PC-3 (cell line): ENCODE results near the gene FAM171A1. TPM values are rescaled to one million over a fixed set of nuclear protein-coding genes. Genes with fewer than 3 reads are reported as not detected.

Source experiments
- ATAC-seq: fragments of 200-7000 bp; cut with Tn5 transposase; 2 replicates; pipeline ENCODE4 v1.9.1; 2020; ENCODE audit warnings: mild to moderate bottlenecking, moderate library complexity
- BruUV-seq: library from RNA; stranded (reverse); fragments of 400-500 nt; replicated peaks from 2 replicates; lab custom pipeline; 2021; lab: Mats Ljungman, UMichigan
- CTCF ChIA-PET: fragments of 300-600 bp; sonication (Branson Sonifier 250); formaldehyde crosslinking; loops from one replicate; lab custom pipeline; 2022; ENCODE audit warnings: antibody characterized with exemption; lab: Charles Lee
- POLR2A ChIA-PET: fragments of 300-600 bp; sonication (Branson Sonifier 250); formaldehyde crosslinking; loops from one replicate; lab custom pipeline; 2022; ENCODE audit warnings: antibody characterized with exemption; ENCODE audit not compliant: unreplicated experiment; lab: Charles Lee
- DNase-seq: peaks from one replicate; pipeline ENCODE4 v3.0.0-alpha.2; 2015
- H2AFZ ChIP-seq: fragments of 300-600 bp; sonication (generic); 2 replicates; pipeline ENCODE4 v1.6.0; 2016; ENCODE audit warnings: antibody characterized with exemption, low read length
- H3F3A ChIP-seq: fragments of 300-600 bp; sonication (generic); one replicate; pipeline ENCODE4 v1.6.0; 2017; ENCODE audit warnings: antibody characterized with exemption, low read length, control low read depth, mild to moderate bottlenecking; ENCODE audit not compliant: unreplicated experiment
- H3K27ac ChIP-seq: fragments of 300-600 bp; sonication (generic); 2 replicates; pipeline ENCODE4 v1.5.1; 2016; ENCODE audit warnings: mild to moderate bottlenecking, low read length
- H3K27me3 ChIP-seq: fragments of 300-600 bp; sonication (generic); 2 replicates; pipeline ENCODE4 v1.6.1; 2016; ENCODE audit warnings: low read length, mixed read lengths
- H3K36me3 ChIP-seq: fragments of 300-600 bp; sonication (generic); 2 replicates; pipeline ENCODE4 v1.6.1; 2016; ENCODE audit warnings: low read depth, mixed run types, low read length, mixed read lengths
- H3K4me1 ChIP-seq: fragments of 300-600 bp; sonication (generic); 2 replicates; pipeline ENCODE4 v1.5.1; 2016; ENCODE audit warnings: low read length; ENCODE audit not compliant: insufficient read depth
- H3K4me2 ChIP-seq: fragments of 300-600 bp; sonication (generic); 2 replicates; pipeline ENCODE4 v1.6.0; 2016; ENCODE audit warnings: low read length
- H3K4me3 ChIP-seq: fragments of 300-600 bp; sonication (generic); 2 replicates; pipeline ENCODE4 v1.5.1; 2016; ENCODE audit warnings: mild to moderate bottlenecking, low read length, mixed read lengths
- H3K79me2 ChIP-seq: fragments of 300-600 bp; sonication (generic); 2 replicates; pipeline ENCODE4 v1.6.1; 2017; ENCODE audit warnings: low read length, mixed read lengths
- H3K9ac ChIP-seq: fragments of 300-600 bp; sonication (generic); 2 replicates; pipeline ENCODE4 v1.6.0; 2016; ENCODE audit warnings: mild to moderate bottlenecking, low read length
- H3K9me2 ChIP-seq: fragments of 300-600 bp; sonication (generic); replicated peaks from 2 replicates; pipeline ENCODE4 v1.6.1; 2016; ENCODE audit warnings: mixed run types, low read length, mixed read lengths
- H3K9me3 ChIP-seq: fragments of 300-600 bp; sonication (generic); 2 replicates; pipeline ENCODE4 v1.6.1; 2016; ENCODE audit warnings: low read length, mixed read lengths
- H4K20me1 ChIP-seq: fragments of 300-600 bp; sonication (generic); 2 replicates; pipeline ENCODE4 v1.6.1; 2016; ENCODE audit warnings: low read length, mixed read lengths
- EZH2 ChIP-seq: fragments of 300-600 bp; sonication (generic); IDR thresholded peaks from one replicate; pipeline ENCODE4 v1.6.1; 2017; ENCODE audit warnings: antibody characterized with exemption, mild to moderate bottlenecking, low read length; ENCODE audit not compliant: unreplicated experiment
- EZH2phosphoT487 ChIP-seq: fragments of 300-600 bp; sonication (generic); IDR thresholded peaks from 2 replicates; pipeline ENCODE4 v1.6.1; 2018; ENCODE audit warnings: mild to moderate bottlenecking, antibody characterized with exemption, low read length, borderline replicate concordance
- intact Hi-C: fragments of 100-400 bp; cut with micrococcal nuclease; formaldehyde crosslinking; loops from 2 replicates; pipeline ENCODE4 v1.9.0; 2023
- total RNA-seq: library from RNA; depleted of rRNA; stranded (reverse); fragments of >200 nt; gene quantifications from 2 replicates; pipeline ENCODE4 v1.2.3, GENCODE V29; 2014; rRNA removed
- TF ChIP-seq, protein P1 (sequence below): fragments of 300-600 bp; sonication (generic); conservative IDR thresholded peaks from 2 replicates; pipeline ENCODE4 v1.5.1; 2017; ENCODE audit warnings: antibody characterized with exemption, low read depth, mild to moderate bottlenecking, low read length

The FAM171A1 gene
- total RNA-seq, 1 experiment from 2014 or later: 10.4 TPM

DNA sequence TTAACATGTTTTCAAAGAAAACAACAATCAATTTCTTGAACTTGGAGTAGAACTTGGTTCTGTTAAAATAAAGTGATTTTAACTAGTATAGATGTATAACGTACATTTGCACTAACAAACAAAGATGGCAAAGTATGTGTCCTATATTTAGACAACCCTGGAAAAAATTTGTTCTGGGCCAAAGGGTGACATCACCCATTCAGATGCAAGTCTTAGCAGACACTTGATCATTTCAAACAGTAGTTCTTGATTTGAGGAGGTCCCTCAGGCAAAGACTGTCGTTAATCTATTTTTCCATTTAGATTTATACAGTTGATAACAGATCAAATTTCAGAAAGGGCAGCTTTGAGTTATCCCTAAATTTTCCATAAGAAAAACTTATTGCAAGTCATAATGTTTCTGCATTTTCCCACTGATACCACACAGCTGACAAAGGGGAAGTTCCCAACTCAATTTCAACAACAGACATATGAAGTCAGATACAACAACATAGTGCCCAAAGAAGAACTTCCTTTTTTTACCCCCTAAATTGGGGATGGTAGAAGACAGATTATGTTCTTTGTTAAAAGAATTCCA, 207.7 kb downstream of the FAM171A1 start:
- Histone ChIP-seq H3K9me3 (no peaks in the 10 kb centered on the region), H3K4me3 (no peak overlapping the region)
- CTCF ChIA-PET: no interaction called here

More for the DNA sequence above, 207.7 kb downstream of the FAM171A1 start:
- H3F3A ChIP-seq: no peaks in the 10 kb centered on the region
- intact Hi-C loops: no loop called here
- no peaks in the 10 kb centered on the region for H3K27me3 ChIP-seq
- no TSS peak for BruUV-seq
- POLR2A ChIA-PET: no interaction called here
- no peak for DNase-seq
- TF ChIP-seq, protein P1, sequence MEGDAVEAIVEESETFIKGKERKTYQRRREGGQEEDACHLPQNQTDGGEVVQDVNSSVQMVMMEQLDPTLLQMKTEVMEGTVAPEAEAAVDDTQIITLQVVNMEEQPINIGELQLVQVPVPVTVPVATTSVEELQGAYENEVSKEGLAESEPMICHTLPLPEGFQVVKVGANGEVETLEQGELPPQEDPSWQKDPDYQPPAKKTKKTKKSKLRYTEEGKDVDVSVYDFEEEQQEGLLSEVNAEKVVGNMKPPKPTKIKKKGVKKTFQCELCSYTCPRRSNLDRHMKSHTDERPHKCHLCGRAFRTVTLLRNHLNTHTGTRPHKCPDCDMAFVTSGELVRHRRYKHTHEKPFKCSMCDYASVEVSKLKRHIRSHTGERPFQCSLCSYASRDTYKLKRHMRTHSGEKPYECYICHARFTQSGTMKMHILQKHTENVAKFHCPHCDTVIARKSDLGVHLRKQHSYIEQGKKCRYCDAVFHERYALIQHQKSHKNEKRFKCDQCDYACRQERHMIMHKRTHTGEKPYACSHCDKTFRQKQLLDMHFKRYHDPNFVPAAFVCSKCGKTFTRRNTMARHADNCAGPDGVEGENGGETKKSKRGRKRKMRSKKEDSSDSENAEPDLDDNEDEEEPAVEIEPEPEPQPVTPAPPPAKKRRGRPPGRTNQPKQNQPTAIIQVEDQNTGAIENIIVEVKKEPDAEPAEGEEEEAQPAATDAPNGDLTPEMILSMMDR: no peak
- no peak for TF ChIP-seq EZH2
- no peak for TF ChIP-seq EZH2phosphoT487
- H3K79me2 ChIP-seq: peaks cover 45% of the 10 kb centered on the region
- H3K27ac ChIP-seq: no peak overlapping the region
- no peak for ATAC-seq
- no peak overlapping the region for H3K9ac ChIP-seq
- no peaks in the 10 kb centered on the region for H3K36me3 ChIP-seq
- no peak overlapping the region for H3K4me2 ChIP-seq
- H4K20me1 ChIP-seq: peaks cover 4% of the 10 kb centered on the region; the same call in 1 of the 2 replicates
- H3K4me1 ChIP-seq: peaks cover 13% of the 10 kb centered on the region; the same call in 1 of the 2 replicates
- H2AFZ ChIP-seq: no peak overlapping the region
- no peaks in the 10 kb centered on the region for H3K9me2 ChIP-seq

Other genes starting within 250 kb of the FAM171A1 start
- gene NMT2, start 202.6 kb downstream of the FAM171A1 start, total RNA-seq: 11.0 and 14.4 TPM in 2 replicates